K562 (cell line): ENCODE measurements around the gene PSMC6. TPM values are rescaled to one million over a fixed set of nuclear protein-coding genes. Genes with fewer than 3 reads are reported as not detected.

Source experiments
- ATAC-seq: fragments of 200-7000 bp; cut with Tn5 transposase; 3 replicates; pipeline ENCODE4 v1.9.1; 2020; ENCODE audit warnings: moderate library complexity
- BruUV-seq: library from RNA; stranded (reverse); fragments of 400-500 nt; replicated peaks from 2 replicates; lab custom pipeline; 2021; lab: Mats Ljungman, UMichigan
- CTCF ChIA-PET: fragments of 300-600 bp; formaldehyde crosslinking; extraction: SDS; loops from one replicate; lab custom pipeline; 2021; ENCODE audit warnings: low intra/inter-chr PET ratio; lab: Yijun Ruan, JAX
- POLR2A ChIA-PET: fragments of 300-600, 350-650 bp; sonication (Branson Sonifier 250); formaldehyde crosslinking; extraction: SDS; loops from one replicate; lab custom pipeline; 2021; ENCODE audit warnings: antibody characterized with exemption, inconsistent platforms; lab: Yijun Ruan, JAX
- DNase-seq, 4 experiments: peaks; one replicate each; pipeline versions ENCODE4 v3.0.0 to v3.0.0-alpha.2; 2011 to 2018; ENCODE audit warnings: low spot score in 3 of 4, mixed read lengths in 3 of 4; ENCODE audit errors: extremely low read depth in 1 of 4
- FAIRE-seq: peaks from 2 replicates; lab custom pipeline; 2011; peaks lifted over from hg19 to GRCh38; lab: Jason Lieb, UNC
- H2AFZ ChIP-seq: 2 replicates; pipeline ENCODE4 v1.6.0; 2011; ENCODE audit warnings: low read depth, low read length, control low read depth, inconsistent platforms
- H3K27ac ChIP-seq: fragments of 200-600 bp; 3 replicates; pipeline ENCODE4 v1.8.0; 2011; ENCODE audit warnings: low read depth, mild to moderate bottlenecking, control low read depth, inconsistent platforms, low read length, moderate library complexity, mixed read lengths; ENCODE audit errors: extremely low read depth
- H3K27me3 ChIP-seq, 2 experiments: fragments of 300-600 bp in 1 of 2; 2 replicates in 1 of 2; 3 replicates in 1 of 2; pipeline versions ENCODE4 v1.6.0 to v1.8.0; 2011; ENCODE audit warnings: inconsistent platforms in 2 of 2, low read length in 2 of 2, mild to moderate bottlenecking in 1 of 2, mixed read lengths in 1 of 2, moderate library complexity in 1 of 2; ENCODE audit not compliant: control insufficient read depth in 2 of 2, insufficient read depth in 2 of 2
- H3K36me3 ChIP-seq: fragments of 300-600 bp; 3 replicates; pipeline ENCODE4 v1.8.0; 2011; ENCODE audit warnings: mild to moderate bottlenecking, low read length, inconsistent platforms; ENCODE audit not compliant: control insufficient read depth, insufficient read depth
- H3K4me1 ChIP-seq, 2 experiments: fragments of 200-600 bp in 1 of 2; replicated peaks in 1 of 2; 2 replicates in 1 of 2; 3 replicates in 1 of 2; pipeline versions ENCODE4 v1.5.1 to v1.8.0; 2011; ENCODE audit warnings: inconsistent platforms in 2 of 2, low read length in 2 of 2, mild to moderate bottlenecking in 1 of 2, mixed read lengths in 1 of 2, moderate library complexity in 1 of 2; ENCODE audit not compliant: control insufficient read depth in 2 of 2, insufficient read depth in 2 of 2
- H3K4me2 ChIP-seq: 2 replicates; pipeline ENCODE4 v1.6.1; 2011; ENCODE audit warnings: low read length, control low read depth, inconsistent platforms, mixed read lengths; ENCODE audit not compliant: insufficient read depth
- H3K4me3 ChIP-seq: fragments of 200-600 bp; sonication (generic), shearing (Covaris generic); 2 replicates; pipeline ENCODE4 v1.5.1; 2016; ENCODE audit warnings: control low read depth, inconsistent platforms
- H3K79me2 ChIP-seq: fragments of 200-600 bp; 3 replicates; pipeline ENCODE4 v1.8.0; 2011; ENCODE audit warnings: low read length, inconsistent platforms; ENCODE audit not compliant: control insufficient read depth, insufficient read depth
- H3K9ac ChIP-seq, 2 experiments: 2 replicates each; pipeline versions ENCODE4 v1.6.0 to v1.6.1; 2011; ENCODE audit warnings: low read depth in 2 of 2, low read length in 2 of 2, control low read depth in 1 of 2, inconsistent platforms in 1 of 2, mild to moderate bottlenecking in 1 of 2, mixed read lengths in 1 of 2; ENCODE audit not compliant: insufficient read depth in 1 of 2
- H3K9me1 ChIP-seq: one replicate; pipeline ENCODE4 v1.6.0; 2011; ENCODE audit warnings: inconsistent platforms, mild to moderate bottlenecking, low read length, moderate library complexity; ENCODE audit not compliant: control insufficient read depth, insufficient read depth
- H3K9me3 ChIP-seq: replicated peaks from 2 replicates; pipeline ENCODE4 v1.5.1; 2011; ENCODE audit warnings: low read depth, low read length, inconsistent platforms; ENCODE audit not compliant: control insufficient read depth, insufficient read depth
- H4K20me1 ChIP-seq: replicated peaks from 2 replicates; pipeline ENCODE4 v1.6.1; 2011; ENCODE audit warnings: low read length, inconsistent platforms, mixed read lengths; ENCODE audit not compliant: control insufficient read depth, insufficient read depth
- BRD4 ChIP-seq: fragments of 200-600 bp; sonication (generic); IDR thresholded peaks from 2 replicates; pipeline ENCODE4 v1.6.1; 2017; ENCODE audit warnings: inconsistent platforms
- CAMTA2 ChIP-seq: fragments of 250-450 bp; sonication (Bioruptor Pico); conservative IDR thresholded peaks from 2 replicates; pipeline ENCODE4 v1.5.1; 2022
- CHCHD3 ChIP-seq: fragments of 250-450 bp; sonication (Bioruptor Pico); IDR thresholded peaks from 2 replicates; pipeline ENCODE4 v2.1.2; 2022; ENCODE audit warnings: mild to moderate bottlenecking
- CTCF ChIP-seq, 3 experiments: IDR thresholded peaks in 2 of 3; conservative IDR thresholded peaks in 1 of 3; 2 replicates each; pipeline ENCODE4 v1.5.1; 2011 to 2012; ENCODE audit warnings: low read length in 3 of 3, mild to moderate bottlenecking in 3 of 3, control low read depth in 2 of 3, improper control_type of control experiment in 1 of 3, inconsistent platforms in 1 of 3, low read depth in 1 of 3, mixed read lengths in 1 of 3, moderate library complexity in 1 of 3; ENCODE audit not compliant: insufficient read depth in 2 of 3
- E2F1 ChIP-seq: sonication (generic); formaldehyde crosslinking; IDR thresholded peaks from 2 replicates; pipeline ENCODE4 v1.8.1; 2023; ENCODE audit warnings: mild to moderate bottlenecking, missing genetic modification reagents, moderate library complexity
- EP400 ChIP-seq: fragments of 450-650 bp; IDR thresholded peaks from 2 replicates; pipeline ENCODE4 v1.6.1; 2017; ENCODE audit warnings: antibody characterized with exemption, mild to moderate bottlenecking, moderate library complexity
- HNRNPL ChIP-seq: fragments of 200-400 bp; formaldehyde crosslinking; IDR thresholded peaks from 2 replicates; pipeline ENCODE4 v1.6.1; 2017; ENCODE audit warnings: low read depth, mild to moderate bottlenecking, low read length
- MTA3 ChIP-seq: fragments of 450-650 bp; formaldehyde crosslinking; IDR thresholded peaks from 2 replicates; pipeline ENCODE4 v1.6.1; 2017; ENCODE audit warnings: mild to moderate bottlenecking, borderline replicate concordance
- NCOA6 ChIP-seq: fragments of 450-650 bp; IDR thresholded peaks from 2 replicates; pipeline ENCODE4 v1.6.1; 2017; ENCODE audit warnings: mild to moderate bottlenecking
- NEUROD1 ChIP-seq: fragments of 150-350 bp; IDR thresholded peaks from 2 replicates; pipeline ENCODE4 v1.6.1; 2014; ENCODE audit warnings: borderline replicate concordance, low read length, low read depth; ENCODE audit not compliant: partially characterized antibody
- PPARD ChIP-seq: fragments of 250-450 bp; sonication (Bioruptor Pico); IDR thresholded peaks from 2 replicates; pipeline ENCODE4 v1.8.0; 2022; ENCODE audit warnings: inconsistent platforms, mild to moderate bottlenecking, moderate library complexity
- RAD51 ChIP-seq: fragments of 450-650 bp; IDR thresholded peaks from 2 replicates; pipeline ENCODE4 v1.7.1; 2016; ENCODE audit warnings: low read depth, mild to moderate bottlenecking, borderline replicate concordance
- RHOXF2B ChIP-seq: fragments of 250-450 bp; sonication (Bioruptor Pico); conservative IDR thresholded peaks from 2 replicates; pipeline ENCODE4 v1.5.1; 2021
- RREB1 ChIP-seq: fragments of 250-450 bp; sonication (Bioruptor Pico); IDR thresholded peaks from 2 replicates; pipeline ENCODE4 v1.4.0; 2020
- ZC3H8 ChIP-seq: fragments of 450-650 bp; IDR thresholded peaks from 2 replicates; pipeline ENCODE4 v1.6.1; 2017
- ZKSCAN3 ChIP-seq: fragments of 250-450 bp; sonication (Bioruptor Pico); IDR thresholded peaks from 2 replicates; pipeline ENCODE4 v1.4.0; 2020
- ZNF263 ChIP-seq: sonication (generic); formaldehyde crosslinking; IDR thresholded peaks from 2 replicates; pipeline ENCODE4 v1.8.0; 2022; ENCODE audit warnings: mild to moderate bottlenecking, missing genetic modification reagents, borderline replicate concordance
- WGBS: fragments of 100-300 bp; shearing (Covaris generic); methylation state at CpG from one replicate; pipeline ENCODE4 v1.1.6; 2016; ENCODE audit warnings: low coverage, mixed read lengths; ENCODE audit not compliant: insufficient coverage; ENCODE audit errors: missing lambda C conversion rate; 5-methylcytosine and 5-hydroxymethylcytosine counted together
- in situ Hi-C: fragments of 300-500 bp; cut with MboI; formaldehyde crosslinking; loops from 4 replicates; pipeline ENCODE4 v1.15.0; 2018; ENCODE audit warnings: inconsistent platforms, mixed read lengths
- intact Hi-C: fragments of 100-400 bp; cut with micrococcal nuclease; formaldehyde crosslinking; loops from 2 replicates; pipeline ENCODE4 v1.14.2; 2022
- polyA plus RNA-seq, 8 experiments: library from polyadenylated mRNA; depleted of rRNA in 4 of 8; stranded (reverse) in 5 of 8; unstranded in 3 of 8; fragments of >200 nt; fragmentation: Nextera tagmentation in 2 of 8; fragmentation: Illumina TruSeq in 1 of 8; extraction: Ambion mirVana in 2 of 8; extraction: Trizol in 1 of 8; gene quantifications; 2 replicates each; pipeline versions ENCODE4 v1.2.1 to v1.2.3, GENCODE V29; 2011 to 2014; ENCODE audit warnings: inconsistent platforms in 1 of 8, missing spikeins in 1 of 8
- total RNA-seq, 7 experiments: library from RNA; depleted of rRNA in 6 of 7; stranded (reverse); fragments of >200 nt in 6 of 7; fragmentation: Illumina TruSeq in 2 of 7; extraction: Trizol in 2 of 7; gene quantifications; 2 replicates each; pipeline versions ENCODE4 v1.2.1 to v1.2.3, GENCODE V29; 2011 to 2021; ENCODE audit warnings: low replicate concordance in 1 of 7

The PSMC6 gene
- total and polyA plus RNA-seq, 9 of the 15 experiments (the other 6 are each of a cell fraction or from before 2014, with no cell fraction given), result 91.4 to 224 (median 182) TPM

- 93% methylated on average over 1 of the region's 1 CpG for WGBS
- Histone ChIP-seq H3K9ac (no peak overlapping the region), H4K20me1 (no peaks in the 10 kb centered on the region), H3K9me3 (no peaks in the 10 kb centered on the region), H3K27ac (no peak overlapping the region), H3K36me3 (peaks cover 11% of the 10 kb centered on the region; the same call in 1 of the 3 replicates), H2AFZ (no peak overlapping the region), H3K79me2 (peaks cover 69% of the 10 kb centered on the region), H3K4me3 (no peak overlapping the region), H3K27me3 (no peaks in the 10 kb centered on the region), H3K9me1 (no peaks in the 10 kb centered on the region), H3K4me2 (no peak overlapping the region), H3K4me1 (peaks cover 0 to 8% of the 10 kb centered on the region in 2 experiments; a peak in 4 of 5 replicates)
- in situ Hi-C loops, result no loop called here
- ChIA-PET POLR2A (no interaction called here), CTCF (no interaction called here)
- ATAC-seq (no peak), DNase-seq (no peak), FAIRE-seq (no peak)
- intact Hi-C loops, result no loop called here
- BruUV-seq, result no TSS peak
- TF ChIP-seq EP400 (no peak), RHOXF2B (CRISPR knock-in tag) (no peak), NCOA6 (no peak), ZKSCAN3 (CRISPR knock-in tag) (no peak), E2F1 (CRISPR knock-in tag) (no peak), NEUROD1 (no peak), CHCHD3 (no peak), ZC3H8 (no peak), MTA3 (no peak), RREB1 (CRISPR knock-in tag) (no peak), BRD4 (no peak), HNRNPL (no peak), PPARD (CRISPR knock-in tag) (no peak), CAMTA2 (CRISPR knock-in tag) (no peak), CTCF (IDR thresholded peaks at IDR 0.05 in 2 of 3, conservative IDR thresholded peaks at IDR 0.05 in 1 of 3; ENCODE audit: insufficient read depth in 2 of 3, low read depth in 1 of 3, low read length in 3 of 3) (no peak), ZNF263 (CRISPR knock-in tag) (no peak), RAD51 (no peak)
These were observed 33.8 kb downstream of the PSMC6 start for GRCh38 chr14:52740751-52741150.
